Sigmoid colon (tissue), 7 donors: ENCODE measurements around the gene ITPRIP. TPM values are rescaled to one million over a fixed set of nuclear protein-coding genes. Genes with fewer than 3 reads are reported as not detected.

ENCODE experiments used
- DNase-seq: peaks from one replicate; pipeline ENCODE4 v3.0.0-alpha.2; 2019
- H3K27ac ChIP-seq, 4 donors: fragments of 200-600 bp; sonication (generic); one replicate each; pipeline ENCODE4 v1.5.1; 2016 to 2019; ENCODE audit warnings: mild to moderate bottlenecking in 1 of 4
- H3K27me3 ChIP-seq, 3 donors: fragments of 200-600 bp; sonication (generic); one replicate each; pipeline ENCODE4 v1.5.1; 2019; ENCODE audit warnings: mild to moderate bottlenecking in 1 of 3
- H3K36me3 ChIP-seq, 4 donors: fragments of 200-600 bp; sonication (generic); one replicate each; pipeline ENCODE4 v1.5.1; 2016 to 2019
- H3K4me1 ChIP-seq, 4 donors: fragments of 200-600 bp; sonication (generic); one replicate each; pipeline ENCODE4 v1.5.1; 2017 to 2019
- H3K4me3 ChIP-seq, 4 donors: fragments of 200-600 bp; sonication (generic); one replicate each; pipeline ENCODE4 v1.5.1; 2017 to 2019; ENCODE audit warnings: mild to moderate bottlenecking in 2 of 4, moderate library complexity in 1 of 4
- H3K9me3 ChIP-seq, 4 donors: fragments of 200-600 bp in 3 of 4; sonication (generic) in 3 of 4; one replicate each; pipeline versions ENCODE4 v1.5.1 to v1.6.1; 2013 to 2019
- EP300 ChIP-seq, 4 donors: sonication (generic); formaldehyde crosslinking; IDR thresholded peaks; one replicate each; pipeline ENCODE4 v1.6.1; 2017; ENCODE audit warnings: antibody characterized with exemption in 4 of 4
- POLR2A ChIP-seq, 2 donors: fragments of 450-650 bp; IDR thresholded peaks; one replicate each; pipeline ENCODE4 v1.6.1; 2016; ENCODE audit warnings: antibody characterized with exemption in 2 of 2, mild to moderate bottlenecking in 2 of 2, moderate library complexity in 2 of 2
- POLR2AphosphoS5 ChIP-seq, 4 donors: sonication (generic); formaldehyde crosslinking; IDR thresholded peaks; one replicate each; pipeline ENCODE4 v1.6.1; 2017; ENCODE audit warnings: antibody characterized with exemption in 4 of 4
- WGBS, 2 donors: extraction: QIAGEN DNeasy Blood & Tissue Kit; methylation state at CpG; one replicate each; pipeline ENCODE4 v1.1.7; 2013; 5-methylcytosine and 5-hydroxymethylcytosine counted together
- intact Hi-C: fragments of 100-400 bp; cut with DNase I; formaldehyde crosslinking; loops from one replicate; pipeline ENCODE4 v1.15.1; 2023
- polyA plus RNA-seq, 3 donors: library from polyadenylated mRNA; stranded (reverse); fragments of 200-250 nt; gene quantifications; one replicate each; pipeline ENCODE4 v1.2.3, GENCODE V29; 2013
- total RNA-seq, 4 donors: library from RNA; depleted of rRNA; stranded (reverse); fragments of >200 nt; gene quantifications; one replicate each; pipeline ENCODE4 v1.1.0, GENCODE V29; 2016
- TF ChIP-seq, protein P1 (sequence below), 4 experiments: fragments of 450-650 bp in 3 of 4; fragments of 200-600 bp in 1 of 4; IDR thresholded peaks; one replicate each; pipeline ENCODE4 v1.5.1; 2016 to 2019; ENCODE audit warnings: antibody characterized with exemption in 4 of 4, mild to moderate bottlenecking in 3 of 4, moderate library complexity in 2 of 4
- donor health status: healthy with polysubstance abuse.
- donor health status: Bipolar disorder and iron deficiency.
- donor health status: healthy.

Gene ITPRIP
- total and polyA plus RNA-seq, 7 donors = 1.2 to 22.4 (median 11.4) TPM

DNA sequence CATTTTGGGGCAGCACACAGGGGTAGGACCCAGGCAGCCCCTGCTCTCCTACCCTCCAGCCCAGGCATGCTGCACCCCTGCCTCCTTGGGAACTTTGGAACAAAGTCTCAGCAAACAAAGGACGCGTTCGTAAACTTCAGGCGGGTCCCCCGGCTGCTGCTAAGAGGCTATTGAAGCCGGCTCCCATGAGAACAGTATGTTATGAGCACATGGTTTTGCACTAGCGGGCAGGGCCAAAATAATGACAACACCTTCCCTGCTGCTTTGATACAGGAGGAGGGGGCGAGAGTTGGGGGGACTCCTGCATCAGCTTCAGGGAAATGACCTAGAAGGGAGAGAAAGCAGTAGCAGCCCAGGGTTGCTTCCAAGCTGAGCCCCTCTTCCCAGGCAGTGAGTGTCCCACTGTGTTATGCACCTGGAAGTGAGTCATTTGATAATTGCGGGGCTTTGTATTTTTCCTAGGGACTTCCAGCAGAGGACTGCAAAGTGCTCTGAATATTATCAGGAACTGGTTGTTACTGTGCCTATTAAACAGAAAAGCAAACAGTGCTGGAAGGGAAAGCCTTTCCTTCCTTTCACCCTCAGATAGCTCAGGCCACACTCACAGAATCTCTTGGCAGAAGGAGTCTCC is 6.9 kb downstream of the ITPRIP start:
- 14 to 47% methylated on average over 9 of the region's 9 CpGs for WGBS, 2 donors
- intact Hi-C loops = loop anchor here (10.0 kb wide), 1 partner anchor 447 kb away; no protein-coding TSS in a partner anchor
- Histone ChIP-seq H3K4me3 (no peak overlapping the region), H3K36me3 (no peaks in the 10 kb centered on the region), H3K9me3 (no peaks in the 10 kb centered on the region), H3K27ac (peak overlapping the region; percentile 78 to 99 (median 96)), H3K27me3 (no peaks in the 10 kb centered on the region), H3K4me1 (peaks cover 0 to 100% (median 100%) of the 10 kb centered on the region in 4 donors)
- DNase-seq = peak; percentile 68
- TF ChIP-seq POLR2AphosphoS5 (IDR thresholded peaks at IDR 0.05) (peak in 2 of 4 donors; percentile 22 to 58), POLR2A (IDR thresholded peaks at IDR 0.05) (no peak)

DNA sequence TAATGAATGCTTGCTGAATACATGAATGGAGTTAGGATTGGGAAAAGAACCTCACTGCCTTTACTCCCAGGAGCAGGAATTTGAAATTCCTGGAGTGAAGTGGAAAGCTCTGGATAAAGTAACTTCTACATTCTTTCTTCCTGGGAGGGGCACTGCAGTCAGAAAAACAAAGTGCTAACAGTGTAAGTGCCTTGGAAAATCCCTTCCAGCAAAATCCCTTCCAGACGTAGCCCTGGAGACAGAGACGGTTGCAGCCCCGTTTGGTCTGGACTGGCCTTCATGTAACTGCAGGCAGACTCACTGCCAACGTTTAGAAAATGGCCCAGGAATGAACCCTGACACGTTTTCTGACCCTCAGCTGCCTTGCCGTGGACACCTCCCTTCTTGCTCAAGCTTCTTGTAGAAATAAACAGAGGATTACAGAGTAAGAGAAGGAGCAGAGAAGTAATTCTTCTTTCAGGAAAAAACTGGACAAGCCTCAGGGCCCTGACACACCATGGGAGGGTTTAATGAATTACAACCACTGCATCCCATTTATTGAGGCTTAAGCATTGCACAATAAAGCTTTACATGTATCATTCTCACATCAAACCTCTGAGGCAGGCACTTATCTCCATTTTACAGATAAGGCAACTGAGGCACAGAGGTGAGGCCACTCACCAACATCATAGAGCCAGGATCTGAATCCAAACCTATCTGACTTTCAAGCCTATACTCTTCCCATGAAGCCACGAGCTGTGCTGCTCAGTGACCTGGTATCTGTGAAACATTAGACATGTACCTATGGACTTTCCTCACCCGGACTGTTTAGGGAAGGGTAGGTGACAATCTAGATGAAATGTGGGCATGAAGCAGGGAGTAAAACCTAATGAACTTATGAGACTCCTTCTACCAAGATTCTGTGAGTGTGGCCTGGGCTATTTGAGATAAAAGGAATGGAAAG is 7.8 kb downstream of the ITPRIP start:
- DNase-seq = peak; percentile 94
- H3K27ac ChIP-seq = peak overlapping the region; percentile 78 to 99 (median 96)
- no peaks in the 10 kb centered on the region for H3K36me3 ChIP-seq
- peak overlapping the region in 1 of 4 donors; percentile 4 for H3K4me3 ChIP-seq
- intact Hi-C loops = loop anchor here (10.0 kb wide), 1 partner anchor 446 kb away; no protein-coding TSS in a partner anchor
- peaks cover 0 to 100% (median 100%) of the 10 kb centered on the region in 4 donors for H3K4me1 ChIP-seq
- no peaks in the 10 kb centered on the region for H3K9me3 ChIP-seq
- no peaks in the 10 kb centered on the region for H3K27me3 ChIP-seq
- TF ChIP-seq POLR2AphosphoS5 (IDR thresholded peaks at IDR 0.05) = peak; percentile 30 to 73 (median 61)
- no peak for TF ChIP-seq POLR2A (IDR thresholded peaks at IDR 0.05)
- TF ChIP-seq EP300 (IDR thresholded peaks at IDR 0.05) = peak in 1 of 4 donors; percentile 33
- WGBS, 2 donors = 13 to 50% methylated on average over 8 of the region's 8 CpGs

DNA sequence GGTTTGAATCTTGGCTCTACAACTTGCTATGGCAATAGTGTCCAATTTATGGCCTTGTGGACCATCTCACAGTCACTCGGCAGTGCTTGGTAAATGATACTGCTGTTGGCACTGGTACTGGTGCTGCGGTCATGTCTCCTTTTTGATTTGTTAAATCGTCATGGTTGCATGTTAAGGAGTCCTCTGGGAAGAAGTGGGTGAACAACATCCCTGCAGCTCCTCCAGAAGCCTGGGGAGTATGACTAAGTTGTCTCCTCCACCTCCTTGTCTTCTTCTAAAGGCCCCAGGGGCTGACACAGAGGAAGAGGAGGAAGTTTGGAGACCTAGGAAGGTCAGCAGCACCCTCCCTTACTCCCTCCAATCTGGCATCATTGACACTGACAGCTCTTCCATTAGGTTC is 8.5 kb downstream of the ITPRIP start:
- TF ChIP-seq, protein P1, sequence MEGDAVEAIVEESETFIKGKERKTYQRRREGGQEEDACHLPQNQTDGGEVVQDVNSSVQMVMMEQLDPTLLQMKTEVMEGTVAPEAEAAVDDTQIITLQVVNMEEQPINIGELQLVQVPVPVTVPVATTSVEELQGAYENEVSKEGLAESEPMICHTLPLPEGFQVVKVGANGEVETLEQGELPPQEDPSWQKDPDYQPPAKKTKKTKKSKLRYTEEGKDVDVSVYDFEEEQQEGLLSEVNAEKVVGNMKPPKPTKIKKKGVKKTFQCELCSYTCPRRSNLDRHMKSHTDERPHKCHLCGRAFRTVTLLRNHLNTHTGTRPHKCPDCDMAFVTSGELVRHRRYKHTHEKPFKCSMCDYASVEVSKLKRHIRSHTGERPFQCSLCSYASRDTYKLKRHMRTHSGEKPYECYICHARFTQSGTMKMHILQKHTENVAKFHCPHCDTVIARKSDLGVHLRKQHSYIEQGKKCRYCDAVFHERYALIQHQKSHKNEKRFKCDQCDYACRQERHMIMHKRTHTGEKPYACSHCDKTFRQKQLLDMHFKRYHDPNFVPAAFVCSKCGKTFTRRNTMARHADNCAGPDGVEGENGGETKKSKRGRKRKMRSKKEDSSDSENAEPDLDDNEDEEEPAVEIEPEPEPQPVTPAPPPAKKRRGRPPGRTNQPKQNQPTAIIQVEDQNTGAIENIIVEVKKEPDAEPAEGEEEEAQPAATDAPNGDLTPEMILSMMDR (IDR thresholded peaks at IDR 0.05) = no peak
- TF ChIP-seq POLR2A (IDR thresholded peaks at IDR 0.05) = no peak
- no peak for TF ChIP-seq POLR2AphosphoS5 (IDR thresholded peaks at IDR 0.05)
- TF ChIP-seq EP300 (IDR thresholded peaks at IDR 0.05) = no peak
- Histone ChIP-seq H3K36me3 (no peaks in the 10 kb centered on the region), H3K4me3 (no peak overlapping the region), H3K27me3 (no peaks in the 10 kb centered on the region), H3K4me1 (peaks cover 0 to 100% (median 100%) of the 10 kb centered on the region in 4 donors), H3K27ac (peak overlapping the region; percentile 78 to 99 (median 96)), H3K9me3 (no peaks in the 10 kb centered on the region)
- DNase-seq = peak; percentile 64
- WGBS, 2 donors = 72 to 84% methylated on average over 3 of the region's 3 CpGs
- intact Hi-C loops = loop anchor here (10.0 kb wide), 1 partner anchor 445 kb away; no protein-coding TSS in a partner anchor

DNA sequence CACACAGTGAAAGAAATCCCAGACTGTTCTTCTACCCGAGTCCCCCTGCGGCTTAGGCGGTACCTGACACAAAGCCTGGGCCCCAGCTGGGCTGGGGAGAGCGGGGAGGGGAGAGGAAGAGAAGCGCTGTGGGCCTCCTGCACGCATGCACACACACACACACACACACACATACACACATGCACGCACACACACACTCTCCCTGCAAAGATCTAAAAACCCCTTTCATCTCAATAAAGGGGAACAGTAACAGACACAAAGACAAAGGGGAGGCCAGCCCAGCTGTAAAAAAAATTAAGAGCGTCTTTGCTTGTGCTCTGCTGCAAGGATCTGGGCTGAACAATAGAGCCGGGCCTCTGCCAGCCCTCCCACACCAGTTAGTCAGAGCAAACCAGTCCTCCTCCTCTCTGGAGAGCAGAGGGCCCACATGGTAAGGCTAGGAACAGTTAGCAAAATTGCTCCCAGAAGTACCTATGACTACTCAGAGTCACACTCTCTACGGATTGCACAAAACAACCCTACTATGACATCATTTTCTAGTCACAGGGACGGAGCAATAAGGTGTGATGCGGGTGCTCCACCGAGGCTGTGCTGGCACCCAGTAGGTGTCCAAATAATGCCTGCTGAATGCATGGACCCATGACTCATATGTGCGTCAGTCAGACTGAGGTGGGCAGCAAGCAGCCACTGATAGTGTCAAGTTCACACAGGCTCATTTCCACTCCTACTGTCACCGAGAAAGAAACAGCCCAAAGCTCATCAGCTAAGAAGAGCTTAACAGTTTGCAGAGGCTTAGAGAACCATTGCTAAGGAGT is 9.2 kb downstream of the ITPRIP start:
- intact Hi-C loops = no loop called here
- peak overlapping the region in 3 of 4 donors; percentile 4 to 20 (median 11) for H3K4me3 ChIP-seq
- peaks cover 0 to 100% (median 99%) of the 10 kb centered on the region in 4 donors for H3K4me1 ChIP-seq
- no peaks in the 10 kb centered on the region for H3K9me3 ChIP-seq
- 37 to 77% methylated on average over 15 of the region's 15 CpGs for WGBS, 2 donors
- H3K36me3 ChIP-seq = no peaks in the 10 kb centered on the region
- H3K27me3 ChIP-seq = no peaks in the 10 kb centered on the region
- H3K27ac ChIP-seq = peak overlapping the region; percentile 78 to 99 (median 96)
- peak; percentile 87 for DNase-seq
- TF ChIP-seq POLR2A (IDR thresholded peaks at IDR 0.05) (no peak), POLR2AphosphoS5 (IDR thresholded peaks at IDR 0.05) (peak; percentile 29 to 77 (median 38)), EP300 (IDR thresholded peaks at IDR 0.05) (peak in 1 of 4 donors; percentile 50)
- TF ChIP-seq, protein P1 (IDR thresholded peaks at IDR 0.05) = no peak

DNA sequence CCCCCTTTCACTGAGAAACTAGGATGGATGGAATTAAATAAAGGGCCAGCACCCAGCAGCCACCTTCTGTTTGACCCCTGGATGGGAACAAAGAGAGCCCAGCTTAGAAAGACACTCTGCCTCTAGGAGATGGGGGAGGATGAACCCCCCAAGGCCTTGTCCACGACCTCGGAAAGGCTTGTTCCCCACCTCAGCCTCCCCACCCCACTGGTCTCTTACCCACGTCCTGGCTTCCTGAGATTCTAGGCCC is 9.7 kb downstream of the ITPRIP start:
- Histone ChIP-seq H3K27me3 (no peaks in the 10 kb centered on the region), H3K27ac (peak overlapping the region; percentile 78 to 99 (median 96)), H3K4me3 (peak overlapping the region in 3 of 4 donors; percentile 4 to 20 (median 11)), H3K9me3 (no peaks in the 10 kb centered on the region), H3K4me1 (peaks cover 0 to 100% (median 99%) of the 10 kb centered on the region in 4 donors), H3K36me3 (no peaks in the 10 kb centered on the region)
- TF ChIP-seq EP300 (IDR thresholded peaks at IDR 0.05) (no peak), POLR2A (IDR thresholded peaks at IDR 0.05) (no peak), POLR2AphosphoS5 (IDR thresholded peaks at IDR 0.05) (no peak)
- TF ChIP-seq, protein P1 (IDR thresholded peaks at IDR 0.05) = no peak
- intact Hi-C loops = no loop called here
- DNase-seq = no peak
- 32 to 72% methylated on average over 3 of the region's 3 CpGs for WGBS, 2 donors
